ENCODE results near the gene CAV1.

GRCh38 chr7:116483271-116483942 is 41.4 kb upstream of the CAV1 start:
- TF ChIP-seq USF1 (IDR thresholded peaks at IDR 0.05) (no peak), ZBTB7A (IDR thresholded peaks at IDR 0.05; ENCODE audit: low read depth) (no peak), REST (IDR thresholded peaks at IDR 0.05; ENCODE audit: low read depth) (no peak), EGR1 (IDR thresholded peaks at IDR 0.05) (no peak), EP300 (IDR thresholded peaks at IDR 0.05; ENCODE audit: borderline replicate concordance) (no peak), TAF1 (IDR thresholded peaks at IDR 0.05; ENCODE audit: low read depth) (no peak), CREB1 (IDR thresholded peaks at IDR 0.05; ENCODE audit: low read depth) (no peak), FOXM1 (IDR thresholded peaks at IDR 0.05; ENCODE audit: borderline replicate concordance, low read depth) (no peak), CEBPB (IDR thresholded peaks at IDR 0.05) (no peak), TEAD4 (IDR thresholded peaks at IDR 0.05) (no peak), TCF12 (IDR thresholded peaks at IDR 0.05; ENCODE audit: low read depth) (no peak)
- TF ChIP-seq, protein P1, sequence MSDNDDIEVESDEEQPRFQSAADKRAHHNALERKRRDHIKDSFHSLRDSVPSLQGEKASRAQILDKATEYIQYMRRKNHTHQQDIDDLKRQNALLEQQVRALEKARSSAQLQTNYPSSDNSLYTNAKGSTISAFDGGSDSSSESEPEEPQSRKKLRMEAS (IDR thresholded peaks at IDR 0.05): no peak
